H1 (cell line): ENCODE results near the gene MIER1. TPM values are rescaled to one million over a fixed set of nuclear protein-coding genes. Genes with fewer than 3 reads are reported as not detected.

ENCODE experiments used
- CTCF ChIA-PET: fragments of 300-600 bp; sonication (Branson Sonifier 250); formaldehyde crosslinking; loops from one replicate; lab custom pipeline; 2021; ENCODE audit not compliant: partially characterized antibody; lab: Charles Lee
- POLR2A ChIA-PET: fragments of 300-600 bp; sonication (Branson Sonifier 250); formaldehyde crosslinking; loops from one replicate; lab custom pipeline; 2021; ENCODE audit warnings: inconsistent platforms; ENCODE audit not compliant: partially characterized antibody; lab: Charles Lee
- DNase-seq, 2 experiments: peaks; one replicate each; pipeline versions ENCODE4 v3.0.0 to v3.0.0-alpha.2; 2010 to 2022; ENCODE audit warnings: low spot score in 2 of 2, low read depth in 1 of 2, mixed read lengths in 1 of 2
- FAIRE-seq: peaks from 2 replicates; lab custom pipeline; 2011; peaks lifted over from hg19 to GRCh38; lab: Jason Lieb, UNC
- H2AFZ ChIP-seq: 2 replicates; pipeline ENCODE4 v1.8.1; 2012; ENCODE audit warnings: low read length, inconsistent platforms
- H2AK5ac ChIP-seq: 2 replicates; pipeline ENCODE4 v1.6.1; 2013; ENCODE audit warnings: low read depth, low read length
- H2BK120ac ChIP-seq: replicated peaks from 2 replicates; pipeline ENCODE3; 2013; ENCODE audit warnings: low read depth, low read length, inconsistent platforms
- H2BK12ac ChIP-seq: 2 replicates; pipeline ENCODE4 v1.6.1; 2013; ENCODE audit warnings: low read depth, low read length
- H2BK15ac ChIP-seq: 2 replicates; pipeline ENCODE4 v1.6.1; 2013; ENCODE audit warnings: low read length
- H2BK20ac ChIP-seq: 2 replicates; pipeline ENCODE4 v1.6.1; 2013; ENCODE audit warnings: low read length
- H2BK5ac ChIP-seq: 2 replicates; pipeline ENCODE4 v1.6.1; 2013; ENCODE audit warnings: low read depth, low read length
- H3K14ac ChIP-seq: 2 replicates; pipeline ENCODE4 v1.6.1; 2013; ENCODE audit warnings: inconsistent platforms; ENCODE audit not compliant: insufficient read length
- H3K18ac ChIP-seq: 2 replicates; pipeline ENCODE4 v1.6.1; 2013; ENCODE audit warnings: low read length; ENCODE audit errors: extremely low read depth
- H3K23ac ChIP-seq: 2 replicates; pipeline ENCODE4 v1.6.1; 2013; ENCODE audit warnings: inconsistent platforms; ENCODE audit not compliant: insufficient read length
- H3K23me2 ChIP-seq: 2 replicates; pipeline ENCODE4 v1.6.1; 2013; ENCODE audit warnings: low read depth, low read length
- H3K27ac ChIP-seq: 2 replicates; pipeline ENCODE4 v1.6.1; 2011; ENCODE audit warnings: low read depth, low read length, inconsistent platforms
- H3K27me3 ChIP-seq, 4 experiments: replicated peaks in 1 of 4; 1 replicate in 1 of 4; 2 replicates in 3 of 4; pipeline versions ENCODE4 v1.6.1 to v1.8.1; 2011 to 2013; ENCODE audit warnings: low read length in 3 of 4, mild to moderate bottlenecking in 3 of 4, inconsistent platforms in 2 of 4, mixed read lengths in 2 of 4, moderate library complexity in 1 of 4; ENCODE audit not compliant: control insufficient read depth in 3 of 4, insufficient read depth in 3 of 4; ENCODE audit errors: extremely low read depth in 1 of 4
- H3K36me3 ChIP-seq, 4 experiments: 2 replicates each; pipeline versions ENCODE4 v1.6.1 to v1.8.1; 2011 to 2013; ENCODE audit warnings: mild to moderate bottlenecking in 4 of 4, low read length in 3 of 4, moderate library complexity in 2 of 4, control low read depth in 1 of 4, inconsistent platforms in 1 of 4; ENCODE audit not compliant: insufficient read depth in 4 of 4, control insufficient read depth in 2 of 4
- H3K4ac ChIP-seq: replicated peaks from 2 replicates; pipeline ENCODE3; 2013; ENCODE audit warnings: low read length, low read depth, mixed read lengths, inconsistent platforms; ENCODE audit not compliant: insufficient read length
- H3K4me1 ChIP-seq, 4 experiments: replicated peaks in 1 of 4; 1 replicate in 1 of 4; 2 replicates in 3 of 4; pipeline versions ENCODE4 v1.6.1 to v1.8.1; 2011 to 2013; ENCODE audit warnings: low read length in 3 of 4, inconsistent platforms in 2 of 4, mixed read lengths in 1 of 4; ENCODE audit not compliant: insufficient read depth in 4 of 4, control insufficient read depth in 3 of 4
- H3K4me2 ChIP-seq, 2 experiments: 2 replicates each; pipeline versions ENCODE4 v1.6.1 to v1.8.1; 2011 to 2013; ENCODE audit warnings: low read depth in 2 of 2, low read length in 2 of 2, control low read depth in 1 of 2, inconsistent platforms in 1 of 2, mild to moderate bottlenecking in 1 of 2; ENCODE audit not compliant: insufficient read depth in 1 of 2
- H3K4me3 ChIP-seq, 4 experiments: fragments of 200-600, 300-600 bp in 1 of 4; sonication (generic), shearing (Covaris generic), sonication (Bioruptor Twin) in 1 of 4; 2 replicates each; pipeline versions ENCODE4 v1.5.1 to v1.8.1; 2011 to 2016; ENCODE audit warnings: low read length in 4 of 4, low read depth in 3 of 4, control low read depth in 2 of 4, inconsistent platforms in 2 of 4, mild to moderate bottlenecking in 2 of 4, mixed read lengths in 1 of 4, moderate library complexity in 1 of 4; ENCODE audit not compliant: insufficient read depth in 2 of 4; ENCODE audit errors: extremely low read depth in 1 of 4
- H3K56ac ChIP-seq: replicated peaks from 2 replicates; pipeline ENCODE3; 2013; ENCODE audit warnings: low read depth, mild to moderate bottlenecking, mixed read lengths, low read length, inconsistent platforms; ENCODE audit not compliant: insufficient read length
- H3K79me1 ChIP-seq: 2 replicates; pipeline ENCODE4 v1.6.1; 2013; ENCODE audit warnings: low read depth, low read length, control low read depth
- H3K79me2 ChIP-seq, 2 experiments: 2 replicates each; pipeline versions ENCODE4 v1.6.1 to v1.8.1; 2012 to 2013; ENCODE audit warnings: low read length in 2 of 2, mild to moderate bottlenecking in 2 of 2, inconsistent platforms in 1 of 2; ENCODE audit not compliant: insufficient read depth in 2 of 2, control insufficient read depth in 1 of 2
- H3K9ac ChIP-seq, 4 experiments: replicated peaks in 1 of 4; 1 replicate in 1 of 4; 2 replicates in 3 of 4; pipeline versions ENCODE4 v1.6.1 to v1.8.1; 2011 to 2013; ENCODE audit warnings: low read depth in 3 of 4, low read length in 3 of 4, control low read depth in 2 of 4, mild to moderate bottlenecking in 2 of 4, moderate library complexity in 2 of 4, inconsistent platforms in 1 of 4; ENCODE audit errors: extremely low read depth in 1 of 4
- H3K9me3 ChIP-seq, 2 experiments: 2 replicates each; pipeline versions ENCODE4 v1.6.1 to v1.8.1; 2012 to 2013; ENCODE audit warnings: mild to moderate bottlenecking in 2 of 2, moderate library complexity in 2 of 2, control low read depth in 1 of 2, inconsistent platforms in 1 of 2, low read depth in 1 of 2, low read length in 1 of 2, mixed read lengths in 1 of 2; ENCODE audit not compliant: insufficient read depth in 2 of 2
- H4K20me1 ChIP-seq, 2 experiments: replicated peaks in 1 of 2; 2 replicates each; pipeline versions ENCODE3 to v1.8.1; 2011 to 2013; ENCODE audit warnings: inconsistent platforms in 2 of 2, low read length in 2 of 2, mild to moderate bottlenecking in 1 of 2; ENCODE audit not compliant: insufficient read depth in 2 of 2, control insufficient read depth in 1 of 2
- H4K5ac ChIP-seq: 2 replicates; pipeline ENCODE4 v1.6.1; 2013; ENCODE audit warnings: low read length, low read depth, mixed read lengths, inconsistent platforms; ENCODE audit not compliant: insufficient read length
- H4K8ac ChIP-seq: 2 replicates; pipeline ENCODE4 v1.8.0; 2013; ENCODE audit warnings: mild to moderate bottlenecking, moderate library complexity, low read length, inconsistent platforms; ENCODE audit not compliant: insufficient read depth; ENCODE audit errors: extremely low read depth
- H4K91ac ChIP-seq: replicated peaks from 2 replicates; pipeline ENCODE3; 2013; ENCODE audit warnings: low read length, mixed read lengths, inconsistent platforms; ENCODE audit not compliant: insufficient read length
- CBX5 ChIP-seq: fragments of 300-800, 300-1000 bp; sonication (generic); IDR thresholded peaks from 2 replicates; pipeline ENCODE4 v1.7.1; 2016; ENCODE audit warnings: antibody characterized with exemption, low read length, low read depth
- GTF2F1 ChIP-seq: IDR thresholded peaks from 2 replicates; pipeline ENCODE4 v1.6.1; 2012; ENCODE audit warnings: low read depth, low read length, improper control_type of control experiment, borderline replicate concordance
- POU5F1 ChIP-seq: IDR thresholded peaks from 2 replicates; pipeline ENCODE4 v1.6.1; 2011; ENCODE audit warnings: low read depth, mild to moderate bottlenecking, low read length, moderate library complexity
- SIN3A ChIP-seq, 2 experiments: IDR thresholded peaks in 1 of 2; conservative IDR thresholded peaks in 1 of 2; 2 replicates each; pipeline ENCODE4 v1.6.1; 2011 to 2012; ENCODE audit warnings: low read length in 2 of 2, improper control_type of control experiment in 1 of 2, low read depth in 1 of 2, mild to moderate bottlenecking in 1 of 2
- WGBS, 2 experiments: shearing (Covaris generic) in 1 of 2; methylation state at CpG; one replicate each; pipeline versions ENCODE4 v1.1.6 to v1.1.7; 2013 to 2015; ENCODE audit warnings: low lambda C conversion rate in 2 of 2, mixed read lengths in 2 of 2, inconsistent platforms in 1 of 2, low coverage in 1 of 2, missing lambda C conversion rate in 1 of 2; ENCODE audit not compliant: insufficient replicate concordance in 2 of 2, insufficient coverage in 1 of 2, insufficient read length in 1 of 2; ENCODE audit errors: extremely low coverage in 1 of 2, missing lambda C conversion rate in 1 of 2; 5-methylcytosine and 5-hydroxymethylcytosine counted together
- polyA plus RNA-seq, 7 experiments: library from polyadenylated mRNA; depleted of rRNA in 3 of 7; stranded (reverse) in 5 of 7; unstranded in 2 of 7; fragments of >200 nt in 5 of 7; fragments of 200-250 nt in 2 of 7; gene quantifications; 1 replicate in 5 of 7; 2 replicates in 1 of 7; 4 replicates in 1 of 7; pipeline versions ENCODE4 v1.2.1 to v1.2.3, GENCODE V29; 2011 to 2013; ENCODE audit warnings: missing spikeins in 2 of 7, mixed read lengths in 2 of 7
- total RNA-seq: library from RNA; stranded (reverse); fragmentation: NEBNext Ultra II Directional; extraction: Animal tissue kit (Norgen Biotek cat#: 25700); gene quantifications from 2 replicates; pipeline ENCODE4 v1.2.1, GENCODE V29; 2021

MIER1 gene
- total and polyA plus RNA-seq, 2 of the 8 experiments (the other 6 are each of a cell fraction or from before 2014, with no cell fraction given) = 5.2 to 33.5 TPM

DNA sequence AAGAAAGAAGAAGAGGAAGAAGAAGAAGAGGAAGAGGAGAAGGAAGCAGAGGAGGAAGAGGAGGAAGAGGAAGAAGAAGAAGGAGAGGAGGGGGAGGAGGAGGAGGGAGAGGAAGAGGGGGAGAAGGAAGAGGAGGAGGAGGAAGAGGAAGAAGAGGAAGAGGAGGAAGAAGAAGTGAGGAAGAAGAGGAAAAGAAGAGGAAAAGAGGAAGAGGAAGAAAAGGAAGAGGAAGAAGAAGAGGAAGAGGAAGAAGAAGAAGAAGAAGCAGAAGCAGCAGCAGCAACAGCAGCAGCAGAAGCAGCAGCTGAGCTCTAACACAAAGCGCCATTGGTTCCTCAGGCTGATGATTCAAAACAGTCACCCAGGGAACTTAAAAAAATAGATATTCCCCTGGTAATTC is 34.2 kb upstream of the MIER1 start:
- ChIA-PET CTCF (no interaction called here), POLR2A (no interaction called here)
- Histone ChIP-seq H2AFZ (no peak overlapping the region), H3K23me2 (no peaks in the 10 kb centered on the region), H3K9me3 (no peaks in the 10 kb centered on the region), H4K91ac (no peak overlapping the region), H3K79me2 (no peaks in the 10 kb centered on the region), H3K9ac (no peak overlapping the region), H3K4me2 (no peak overlapping the region), H3K36me3 (no peaks in the 10 kb centered on the region), H3K18ac (no peak overlapping the region), H4K8ac (no peak overlapping the region), H3K27me3 (no peaks in the 10 kb centered on the region), H2AK5ac (no peak overlapping the region), H2BK20ac (no peak overlapping the region), H2BK120ac (no peak overlapping the region), H4K5ac (no peak overlapping the region), H3K79me1 (no peaks in the 10 kb centered on the region), H3K4me1 (no peaks in the 10 kb centered on the region), H2BK12ac (no peak overlapping the region), H3K27ac (no peak overlapping the region), H3K4me3 (no peak overlapping the region), H3K56ac (no peak overlapping the region), H4K20me1 (no peaks in the 10 kb centered on the region), H2BK15ac (no peak overlapping the region), H3K4ac (no peak overlapping the region), H3K14ac (no peak overlapping the region), H3K23ac (no peak overlapping the region), H2BK5ac (no peak overlapping the region)
- no peak for TF ChIP-seq CBX5
- TF ChIP-seq GTF2F1 = no peak
- TF ChIP-seq SIN3A (conservative IDR thresholded peaks at IDR 0.05 in 1 of 2, IDR thresholded peaks at IDR 0.05 in 1 of 2; ENCODE audit: low read depth in 1 of 2, low read length in 2 of 2) = no peak
- TF ChIP-seq POU5F1 = no peak
- 88% methylated on average over 1 of the region's 1 CpG; no CpG with 5 or more reads in 1 of the 2 experiments for WGBS, 2 experiments
- FAIRE-seq (no peak), DNase-seq (no peak)
